Lower leg skin (tissue), 3 donors: ENCODE measurements around the gene CYB5A.

Experiments
- CTCF ChIP-seq, 3 donors: fragments of 450-650 bp; IDR thresholded peaks; one replicate each; pipeline ENCODE4 v1.5.1; 2016; ENCODE audit warnings: antibody characterized with exemption in 3 of 3, mild to moderate bottlenecking in 3 of 3, moderate library complexity in 2 of 3
- POLR2A ChIP-seq, 2 donors: fragments of 450-650 bp; IDR thresholded peaks; one replicate each; pipeline ENCODE4 v1.6.1; 2016 to 2017; ENCODE audit warnings: antibody characterized with exemption in 2 of 2, mild to moderate bottlenecking in 1 of 2, moderate library complexity in 1 of 2

GRCh38 chr18:74288041-74288440 lies 3.7 kb downstream of the CYB5A start:
- TF ChIP-seq POLR2A (IDR thresholded peaks at IDR 0.05) (no peak), CTCF (IDR thresholded peaks at IDR 0.05) (no peak)
